Loucy (cell line): Measurements from ENCODE around the gene CDH4.
A peak's percentile ranks its signal among the peaks of the same experiment; 100 is the strongest.

Source experiments
- CTCF ChIP-seq: fragments of 200-600 bp; sonication (generic); conservative IDR thresholded peaks from 2 replicates; pipeline ENCODE4 v1.5.1; 2014; ENCODE audit warnings: mild to moderate bottlenecking, antibody characterized with exemption, low read length
- EZH2phosphoT487 ChIP-seq: fragments of 200-600 bp; IDR thresholded peaks from 2 replicates; pipeline ENCODE4 v1.6.1; 2018; ENCODE audit warnings: antibody characterized with exemption, mild to moderate bottlenecking, moderate library complexity, borderline replicate concordance

GRCh38 chr20:61980647-61981583, 728.9 kb downstream of the CDH4 start:
- TF ChIP-seq CTCF: peak; percentile 35
- TF ChIP-seq EZH2phosphoT487: no peak
